Prostate gland (tissue), 2 donors: Measurements from ENCODE around the gene MRTFB.

Experiments used
- POLR2AphosphoS5 ChIP-seq: sonication (generic); formaldehyde crosslinking; IDR thresholded peaks from one replicate; pipeline ENCODE4 v1.6.1; 2017; ENCODE audit warnings: antibody characterized with exemption
- TF ChIP-seq, protein P1 (sequence below), 4 experiments: fragments of 200-600 bp in 2 of 4; fragments of 450-650 bp in 2 of 4; sonication (generic) in 2 of 4; IDR thresholded peaks; 1 replicate in 3 of 4; 2 replicates in 1 of 4; pipeline ENCODE4 v1.5.1; 2016 to 2019; ENCODE audit warnings: antibody characterized with exemption in 4 of 4, mild to moderate bottlenecking in 2 of 4, moderate library complexity in 2 of 4

- TF ChIP-seq POLR2AphosphoS5: no peak
- TF ChIP-seq, protein P1, sequence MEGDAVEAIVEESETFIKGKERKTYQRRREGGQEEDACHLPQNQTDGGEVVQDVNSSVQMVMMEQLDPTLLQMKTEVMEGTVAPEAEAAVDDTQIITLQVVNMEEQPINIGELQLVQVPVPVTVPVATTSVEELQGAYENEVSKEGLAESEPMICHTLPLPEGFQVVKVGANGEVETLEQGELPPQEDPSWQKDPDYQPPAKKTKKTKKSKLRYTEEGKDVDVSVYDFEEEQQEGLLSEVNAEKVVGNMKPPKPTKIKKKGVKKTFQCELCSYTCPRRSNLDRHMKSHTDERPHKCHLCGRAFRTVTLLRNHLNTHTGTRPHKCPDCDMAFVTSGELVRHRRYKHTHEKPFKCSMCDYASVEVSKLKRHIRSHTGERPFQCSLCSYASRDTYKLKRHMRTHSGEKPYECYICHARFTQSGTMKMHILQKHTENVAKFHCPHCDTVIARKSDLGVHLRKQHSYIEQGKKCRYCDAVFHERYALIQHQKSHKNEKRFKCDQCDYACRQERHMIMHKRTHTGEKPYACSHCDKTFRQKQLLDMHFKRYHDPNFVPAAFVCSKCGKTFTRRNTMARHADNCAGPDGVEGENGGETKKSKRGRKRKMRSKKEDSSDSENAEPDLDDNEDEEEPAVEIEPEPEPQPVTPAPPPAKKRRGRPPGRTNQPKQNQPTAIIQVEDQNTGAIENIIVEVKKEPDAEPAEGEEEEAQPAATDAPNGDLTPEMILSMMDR (IDR thresholded peaks at IDR 0.05): no peak
These were observed 42.2 kb downstream of the MRTFB start for GRCh38 chr16:14113344-14113743.
